SK-N-SH (cell line): ENCODE results near the gene PXYLP1. TPM values are rescaled to one million over a fixed set of nuclear protein-coding genes. Genes with fewer than 3 reads are reported as not detected.

Experiments used
- CTCF ChIA-PET: fragments of 300-600, 350-600 bp; formaldehyde crosslinking; extraction: SDS; loops from one replicate; lab custom pipeline; 2021; lab: Yijun Ruan, JAX
- POLR2A ChIA-PET: fragments of 350-600 bp; sonication (Branson Sonifier 250); formaldehyde crosslinking; extraction: SDS; loops from one replicate; lab custom pipeline; 2020; ENCODE audit warnings: antibody characterized with exemption, inconsistent platforms; lab: Yijun Ruan, JAX
- DNase-seq: peaks from one replicate; pipeline ENCODE4 v3.0.0; 2012
- H2AFZ ChIP-seq: fragments of 200-600 bp; sonication (generic); 2 replicates; pipeline ENCODE4 v1.8.1; 2016; ENCODE audit warnings: antibody characterized with exemption, mild to moderate bottlenecking, low read depth
- H3F3A ChIP-seq: fragments of 200-600 bp; sonication (generic); replicated peaks from 2 replicates; pipeline ENCODE3; 2016; ENCODE audit warnings: antibody characterized with exemption, mild to moderate bottlenecking; ENCODE audit not compliant: insufficient read depth
- H3K27ac ChIP-seq, 2 experiments: fragments of 200-500 bp in 1 of 2; fragments of 200-600 bp in 1 of 2; sonication (Bioruptor generic) in 1 of 2; sonication (generic), shearing (Covaris generic) in 1 of 2; 2 replicates each; pipeline versions ENCODE4 v1.5.1 to v1.6.1; 2014 to 2016; ENCODE audit warnings: low read depth in 2 of 2, inconsistent platforms in 1 of 2, low read length in 1 of 2, mild to moderate bottlenecking in 1 of 2, mixed read lengths in 1 of 2
- H3K27me3 ChIP-seq: fragments of 200-600 bp; sonication (generic), shearing (Covaris generic); 2 replicates; pipeline ENCODE4 v1.6.1; 2016; ENCODE audit warnings: mixed run types; ENCODE audit not compliant: insufficient read depth
- H3K36me3 ChIP-seq, 2 experiments: fragments of 200-500 bp in 1 of 2; fragments of 200-600 bp in 1 of 2; sonication (Bioruptor generic) in 1 of 2; sonication (generic) in 1 of 2; replicated peaks in 1 of 2; 2 replicates each; pipeline versions ENCODE3 to v1.5.1; 2014 to 2016; ENCODE audit warnings: low read length in 1 of 2, mild to moderate bottlenecking in 1 of 2; ENCODE audit not compliant: insufficient read depth in 2 of 2, control insufficient read depth in 1 of 2
- H3K4me1 ChIP-seq, 2 experiments: fragments of 200-500 bp in 1 of 2; fragments of 200-600 bp in 1 of 2; sonication (Bioruptor generic) in 1 of 2; sonication (generic), shearing (Covaris generic) in 1 of 2; 2 replicates each; pipeline versions ENCODE4 v1.5.1 to v1.6.1; 2014 to 2016; ENCODE audit warnings: low read depth in 1 of 2, low read length in 1 of 2, mixed run types in 1 of 2; ENCODE audit not compliant: insufficient read depth in 2 of 2, control insufficient read depth in 1 of 2
- H3K4me2 ChIP-seq: fragments of 200-600 bp; sonication (generic), shearing (Covaris generic); 2 replicates; pipeline ENCODE4 v1.6.1; 2017; ENCODE audit warnings: mixed run types
- H3K4me3 ChIP-seq, 2 experiments: fragments of 200-500 bp in 1 of 2; fragments of 200-600 bp in 1 of 2; sonication (Bioruptor generic) in 1 of 2; sonication (generic), shearing (Covaris generic) in 1 of 2; 2 replicates each; pipeline versions ENCODE4 v1.5.1 to v1.8.1; 2014 to 2016; ENCODE audit warnings: low read depth in 2 of 2, inconsistent platforms in 1 of 2, low read length in 1 of 2, mild to moderate bottlenecking in 1 of 2, mixed read lengths in 1 of 2, moderate library complexity in 1 of 2
- H3K79me2 ChIP-seq: fragments of 200-600 bp; sonication (generic); 2 replicates; pipeline ENCODE4 v1.8.1; 2017; ENCODE audit warnings: mild to moderate bottlenecking; ENCODE audit not compliant: insufficient read depth
- H3K9ac ChIP-seq: fragments of 200-600 bp; sonication (generic); 2 replicates; pipeline ENCODE4 v1.6.1; 2017; ENCODE audit warnings: mixed run types
- H3K9me2 ChIP-seq: fragments of 200-600 bp; sonication (generic); 2 replicates; pipeline ENCODE4 v1.6.1; 2017; ENCODE audit warnings: mixed run types
- H3K9me3 ChIP-seq: fragments of 200-600 bp; sonication (generic); 2 replicates; pipeline ENCODE4 v1.6.1; 2017; ENCODE audit warnings: mixed run types, mild to moderate bottlenecking, moderate library complexity
- H4K20me1 ChIP-seq: fragments of 200-600 bp; sonication (generic); 2 replicates; pipeline ENCODE4 v1.6.1; 2017; ENCODE audit warnings: mild to moderate bottlenecking, mixed run types; ENCODE audit not compliant: insufficient read depth
- CHD2 ChIP-seq: fragments of 150-350 bp; IDR thresholded peaks from 2 replicates; pipeline ENCODE4 v1.6.1; 2018; ENCODE audit warnings: low read length; ENCODE audit not compliant: partially characterized antibody
- CTCF ChIP-seq: fragments of 200-600 bp; sonication (generic); IDR thresholded peaks from 2 replicates; pipeline ENCODE4 v1.6.1; 2017; ENCODE audit warnings: antibody characterized with exemption, mild to moderate bottlenecking, moderate library complexity
- FOXM1 ChIP-seq: IDR thresholded peaks from 2 replicates; pipeline ENCODE4 v1.4.0; 2012; ENCODE audit warnings: low read depth, mild to moderate bottlenecking
- GABPA ChIP-seq: IDR thresholded peaks from 2 replicates; pipeline ENCODE4 v1.4.0; 2012; ENCODE audit warnings: low read depth, mild to moderate bottlenecking
- JUND ChIP-seq: IDR thresholded peaks from 2 replicates; pipeline ENCODE4 v1.4.0; 2012
- MEF2A ChIP-seq: IDR thresholded peaks from 2 replicates; pipeline ENCODE4 v1.4.0; 2012; ENCODE audit warnings: low read depth, borderline replicate concordance
- MXI1 ChIP-seq: IDR thresholded peaks from 2 replicates; pipeline ENCODE4 v1.6.1; 2012; ENCODE audit warnings: mild to moderate bottlenecking, low read depth, low read length, improper control_type of control experiment
- NRF1 ChIP-seq: IDR thresholded peaks from 2 replicates; pipeline ENCODE4 v1.6.1; 2012; ENCODE audit warnings: low read depth, mild to moderate bottlenecking, low read length
- REST ChIP-seq: IDR thresholded peaks from 2 replicates; pipeline ENCODE4 v1.6.1; 2012; ENCODE audit warnings: mild to moderate bottlenecking, low read depth, low read length, moderate library complexity
- RFX5 ChIP-seq: IDR thresholded peaks from 2 replicates; pipeline ENCODE4 v1.6.1; 2012; ENCODE audit warnings: mild to moderate bottlenecking, improper control_type of control experiment, low read length
- RXRA ChIP-seq: IDR thresholded peaks from 2 replicates; pipeline ENCODE4 v1.4.0; 2012; ENCODE audit warnings: low read depth, mild to moderate bottlenecking, borderline replicate concordance
- SIN3A ChIP-seq: IDR thresholded peaks from 2 replicates; pipeline ENCODE4 v1.6.1; 2012; ENCODE audit warnings: low read depth, mild to moderate bottlenecking, low read length, moderate library complexity, borderline replicate concordance
- SMC3 ChIP-seq: IDR thresholded peaks from 2 replicates; pipeline ENCODE4 v1.6.1; 2012; ENCODE audit warnings: low read depth, low read length, improper control_type of control experiment
- TCF12 ChIP-seq: IDR thresholded peaks from 2 replicates; pipeline ENCODE4 v1.4.0; 2012
- USF1 ChIP-seq: IDR thresholded peaks from 2 replicates; pipeline ENCODE4 v1.4.0; 2012; ENCODE audit warnings: low read depth, borderline replicate concordance
- YY1 ChIP-seq: IDR thresholded peaks from 2 replicates; pipeline ENCODE4 v1.4.0; 2012; ENCODE audit warnings: low read depth, mild to moderate bottlenecking
- WGBS: methylation state at CpG from one replicate; pipeline ENCODE4 v1.1.6; 2017; ENCODE audit warnings: low lambda C conversion rate; 5-methylcytosine and 5-hydroxymethylcytosine counted together
- polyA plus RNA-seq, 3 experiments: library from polyadenylated mRNA; depleted of rRNA; stranded (reverse); fragments of >200 nt; gene quantifications; 2 replicates each; pipeline ENCODE4 v1.2.3, GENCODE V29; 2012
- TF ChIP-seq, protein P1 (sequence below): IDR thresholded peaks from 2 replicates; pipeline ENCODE4 v1.4.0; 2012; ENCODE audit warnings: low read depth
- TF ChIP-seq, protein P2 (sequence below): fragments of 150-350 bp; IDR thresholded peaks from 2 replicates; pipeline ENCODE4 v1.6.1; 2016; ENCODE audit warnings: mild to moderate bottlenecking, low read depth, low read length
- TF ChIP-seq, protein P3 (sequence below): IDR thresholded peaks from 2 replicates; pipeline ENCODE4 v1.4.0; 2012; ENCODE audit warnings: low read depth, borderline replicate concordance

The PXYLP1 gene
- polyA plus RNA-seq, 1 of the 3 experiments (the other 2 are of a cell fraction) = 8.6 TPM

GRCh38 chr3:141268306-141268705 lies 36.7 kb downstream of the PXYLP1 start:
- Histone ChIP-seq H3F3A (no peaks in the 10 kb centered on the region), H3K9me3 (no peaks in the 10 kb centered on the region), H4K20me1 (no peaks in the 10 kb centered on the region), H3K79me2 (no peaks in the 10 kb centered on the region), H3K9ac (no peak overlapping the region), H3K4me2 (no peak overlapping the region), H3K4me1 (peaks cover 0 to 7% of the 10 kb centered on the region in 2 experiments; a peak in 1 of 4 replicates), H3K36me3 (no peaks in the 10 kb centered on the region), H3K27ac (no peak overlapping the region), H3K27me3 (no peaks in the 10 kb centered on the region), H3K9me2 (no peaks in the 10 kb centered on the region), H2AFZ (no peak overlapping the region), H3K4me3 (no peak overlapping the region)
- no peak for TF ChIP-seq MXI1
- TF ChIP-seq MEF2A = no peak
- no peak for TF ChIP-seq TCF12
- TF ChIP-seq, protein P1, sequence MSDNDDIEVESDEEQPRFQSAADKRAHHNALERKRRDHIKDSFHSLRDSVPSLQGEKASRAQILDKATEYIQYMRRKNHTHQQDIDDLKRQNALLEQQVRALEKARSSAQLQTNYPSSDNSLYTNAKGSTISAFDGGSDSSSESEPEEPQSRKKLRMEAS = no peak
- no peak for TF ChIP-seq FOXM1
- no peak for TF ChIP-seq CHD2
- TF ChIP-seq RXRA = no peak
- TF ChIP-seq SMC3 = no peak
- TF ChIP-seq SIN3A = no peak
- no peak for TF ChIP-seq NRF1
- TF ChIP-seq, protein P2, sequence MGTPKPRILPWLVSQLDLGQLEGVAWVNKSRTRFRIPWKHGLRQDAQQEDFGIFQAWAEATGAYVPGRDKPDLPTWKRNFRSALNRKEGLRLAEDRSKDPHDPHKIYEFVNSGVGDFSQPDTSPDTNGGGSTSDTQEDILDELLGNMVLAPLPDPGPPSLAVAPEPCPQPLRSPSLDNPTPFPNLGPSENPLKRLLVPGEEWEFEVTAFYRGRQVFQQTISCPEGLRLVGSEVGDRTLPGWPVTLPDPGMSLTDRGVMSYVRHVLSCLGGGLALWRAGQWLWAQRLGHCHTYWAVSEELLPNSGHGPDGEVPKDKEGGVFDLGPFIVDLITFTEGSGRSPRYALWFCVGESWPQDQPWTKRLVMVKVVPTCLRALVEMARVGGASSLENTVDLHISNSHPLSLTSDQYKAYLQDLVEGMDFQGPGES = no peak
- TF ChIP-seq YY1 = no peak
- no peak for TF ChIP-seq JUND
- TF ChIP-seq, protein P3, sequence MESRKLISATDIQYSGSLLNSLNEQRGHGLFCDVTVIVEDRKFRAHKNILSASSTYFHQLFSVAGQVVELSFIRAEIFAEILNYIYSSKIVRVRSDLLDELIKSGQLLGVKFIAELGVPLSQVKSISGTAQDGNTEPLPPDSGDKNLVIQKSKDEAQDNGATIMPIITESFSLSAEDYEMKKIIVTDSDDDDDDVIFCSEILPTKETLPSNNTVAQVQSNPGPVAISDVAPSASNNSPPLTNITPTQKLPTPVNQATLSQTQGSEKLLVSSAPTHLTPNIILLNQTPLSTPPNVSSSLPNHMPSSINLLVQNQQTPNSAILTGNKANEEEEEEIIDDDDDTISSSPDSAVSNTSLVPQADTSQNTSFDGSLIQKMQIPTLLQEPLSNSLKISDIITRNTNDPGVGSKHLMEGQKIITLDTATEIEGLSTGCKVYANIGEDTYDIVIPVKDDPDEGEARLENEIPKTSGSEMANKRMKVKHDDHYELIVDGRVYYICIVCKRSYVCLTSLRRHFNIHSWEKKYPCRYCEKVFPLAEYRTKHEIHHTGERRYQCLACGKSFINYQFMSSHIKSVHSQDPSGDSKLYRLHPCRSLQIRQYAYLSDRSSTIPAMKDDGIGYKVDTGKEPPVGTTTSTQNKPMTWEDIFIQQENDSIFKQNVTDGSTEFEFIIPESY = no peak
- TF ChIP-seq REST = no peak
- no peak for TF ChIP-seq USF1
- TF ChIP-seq CTCF = no peak
- no peak for TF ChIP-seq GABPA
- no peak for TF ChIP-seq RFX5
- no peak for DNase-seq
- ChIA-PET CTCF (interaction anchor here (1.4 kb wide), 1 partner anchor 36 kb away, joined by 5 read pairs; the partner anchor contains the start of gene PXYLP1), POLR2A (no interaction called here)
- WGBS = 73% methylated on average over 7 of the region's 7 CpGs
